GM12891 (cell line): Measurements from ENCODE around the gene SYNE3.

Source experiments
- PAX5 ChIP-seq: IDR thresholded peaks from 2 replicates; pipeline ENCODE4 v1.6.1; 2011; ENCODE audit warnings: low read length, moderate library complexity, mild to moderate bottlenecking; ENCODE audit not compliant: insufficient read depth, severe bottlenecking
- POLR2A ChIP-seq: IDR thresholded peaks from 2 replicates; pipeline ENCODE4 v1.6.1; 2011; ENCODE audit warnings: low read depth, low read length, control low read depth
- SPI1 ChIP-seq: IDR thresholded peaks from 2 replicates; pipeline ENCODE4 v1.6.1; 2011; ENCODE audit warnings: low read depth, low read length, control low read depth
- TAF1 ChIP-seq: IDR thresholded peaks from 2 replicates; pipeline ENCODE4 v1.6.1; 2011; ENCODE audit warnings: low read depth, low read length, control low read depth

DNA sequence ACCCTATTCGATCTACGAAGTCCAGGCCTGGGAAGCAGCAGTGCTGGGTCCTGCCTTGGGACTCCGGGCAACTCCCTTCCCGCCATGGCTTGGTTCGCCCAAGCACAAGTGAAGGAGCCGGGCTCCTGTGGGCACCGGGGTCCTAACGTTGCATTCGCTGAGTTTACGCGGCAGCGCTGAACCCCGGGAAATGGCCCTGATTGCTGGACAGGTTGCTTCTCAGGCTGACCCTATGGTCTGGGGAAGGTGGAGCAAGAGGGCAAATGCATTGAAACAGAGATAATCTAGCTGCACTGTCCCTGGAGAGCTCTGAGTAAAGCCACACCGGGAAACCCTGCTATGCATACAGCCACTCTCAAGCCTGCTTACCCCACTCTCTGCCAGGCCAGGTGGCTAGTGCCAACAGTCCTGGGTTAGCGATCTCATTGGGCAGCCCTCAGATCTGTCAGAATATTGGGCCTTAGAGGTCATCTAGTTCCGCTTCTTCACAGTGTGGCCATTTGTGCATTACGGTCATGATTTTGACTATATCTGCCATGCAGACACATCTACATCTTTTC lies 11.3 kb downstream of the SYNE3 start:
- no peak for TF ChIP-seq POLR2A
- TF ChIP-seq TAF1 = no peak
- no peak for TF ChIP-seq SPI1
- no peak for TF ChIP-seq PAX5
